GM21447 (cell line): ENCODE measurements around the gene ATG2B.

ENCODE experiments used
- ATAC-seq: cut with Tn5 transposase; IDR thresholded peaks from one replicate; pipeline ENCODE4 v1.9.1; 2021; ENCODE audit not compliant: unreplicated experiment

Gene ATG2B

GRCh38 chr14:96229315-96229714, 133.8 kb downstream of the ATG2B start:
- ATAC-seq, result no peak
